Activated CD4-positive, alpha-beta T cell treated with anti-CD3 and anti-CD28 coated beads for 24 hours (primary cell): ENCODE results near the gene HBA1.
"Not testable (repeated sequence)": the region's sequence is repeated elsewhere in the genome, so short reads cannot be mapped to it uniquely, and the experiment has no call there.

ENCODE experiments used
- DNase-seq, 2 donors: peaks; one replicate each; pipeline ENCODE4 v3.0.0-alpha.2; 2020; ENCODE audit warnings: low read depth in 2 of 2

The HBA1 gene

DNA sequence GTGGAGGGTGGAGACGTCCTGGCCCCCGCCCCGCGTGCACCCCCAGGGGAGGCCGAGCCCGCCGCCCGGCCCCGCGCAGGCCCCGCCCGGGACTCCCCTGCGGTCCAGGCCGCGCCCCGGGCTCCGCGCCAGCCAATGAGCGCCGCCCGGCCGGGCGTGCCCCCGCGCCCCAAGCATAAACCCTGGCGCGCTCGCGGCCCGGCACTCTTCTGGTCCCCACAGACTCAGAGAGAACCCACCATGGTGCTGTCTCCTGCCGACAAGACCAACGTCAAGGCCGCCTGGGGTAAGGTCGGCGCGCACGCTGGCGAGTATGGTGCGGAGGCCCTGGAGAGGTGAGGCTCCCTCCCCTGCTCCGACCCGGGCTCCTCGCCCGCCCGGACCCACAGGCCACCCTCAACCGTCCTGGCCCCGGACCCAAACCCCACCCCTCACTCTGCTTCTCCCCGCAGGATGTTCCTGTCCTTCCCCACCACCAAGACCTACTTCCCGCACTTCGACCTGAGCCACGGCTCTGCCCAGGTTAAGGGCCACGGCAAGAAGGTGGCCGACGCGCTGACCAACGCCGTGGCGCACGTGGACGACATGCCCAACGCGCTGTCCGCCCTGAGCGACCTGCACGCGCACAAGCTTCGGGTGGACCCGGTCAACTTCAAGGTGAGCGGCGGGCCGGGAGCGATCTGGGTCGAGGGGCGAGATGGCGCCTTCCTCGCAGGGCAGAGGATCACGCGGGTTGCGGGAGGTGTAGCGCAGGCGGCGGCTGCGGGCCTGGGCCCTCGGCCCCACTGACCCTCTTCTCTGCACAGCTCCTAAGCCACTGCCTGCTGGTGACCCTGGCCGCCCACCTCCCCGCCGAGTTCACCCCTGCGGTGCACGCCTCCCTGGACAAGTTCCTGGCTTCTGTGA is at the start of gene HBA1:
TSS of gene HBA1 (plus strand) at position 204 of the 906 bp plus-strand sequence. CDS start at position 241, 37 bp downstream.
- DNase-seq: not testable (repeated sequence)

DNA sequence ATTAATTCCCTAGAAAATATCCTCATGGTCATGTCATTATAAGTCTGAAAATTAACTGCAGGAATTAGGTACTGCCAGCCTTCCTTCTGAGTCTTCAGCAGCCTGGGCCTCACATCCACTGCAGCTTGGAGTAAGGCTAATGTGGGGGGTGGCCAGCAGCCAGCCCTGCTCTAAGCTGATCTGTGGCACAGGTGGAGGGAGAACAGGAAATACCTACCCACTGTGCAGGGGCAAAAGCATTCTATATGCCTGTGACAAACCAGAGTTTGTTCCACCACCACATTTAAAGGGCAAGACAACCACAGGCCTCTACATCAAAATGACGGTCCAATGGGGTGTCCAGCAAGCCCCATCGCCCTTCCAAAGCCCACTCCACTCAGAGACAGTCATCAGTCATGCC is 47.4 kb upstream of the HBA1 start:
- DNase-seq: no peak

DNA sequence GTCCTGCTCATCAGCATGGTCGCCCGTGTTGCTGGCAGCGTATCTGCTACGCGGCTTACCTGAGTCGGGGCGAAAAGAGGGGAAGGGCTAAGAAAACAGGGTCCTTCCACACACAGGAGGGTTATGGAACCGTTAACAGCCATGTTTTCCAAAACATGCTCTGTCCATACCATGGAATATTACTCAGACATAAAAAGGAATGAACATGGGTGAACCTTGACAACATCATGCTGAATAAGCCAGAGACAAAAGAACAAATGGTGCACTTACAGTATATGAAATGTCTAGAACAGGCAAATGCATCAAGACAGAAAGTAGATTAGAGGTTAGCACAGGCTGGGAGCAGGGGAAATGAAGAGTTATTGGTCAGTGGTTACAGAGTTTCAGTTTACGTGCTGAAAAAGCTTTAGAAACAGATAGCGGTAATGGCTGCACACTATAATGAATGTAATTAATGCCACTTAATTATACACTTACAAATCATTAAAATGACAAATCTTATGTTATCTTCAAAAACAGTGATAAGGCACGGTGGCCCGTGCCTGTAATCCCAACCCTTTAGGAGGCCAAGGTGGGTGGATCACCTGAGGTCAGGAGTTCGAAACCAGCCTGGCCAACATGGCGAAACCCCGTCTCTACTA is 45.8 kb upstream of the HBA1 start:
- DNase-seq: no peak

DNA sequence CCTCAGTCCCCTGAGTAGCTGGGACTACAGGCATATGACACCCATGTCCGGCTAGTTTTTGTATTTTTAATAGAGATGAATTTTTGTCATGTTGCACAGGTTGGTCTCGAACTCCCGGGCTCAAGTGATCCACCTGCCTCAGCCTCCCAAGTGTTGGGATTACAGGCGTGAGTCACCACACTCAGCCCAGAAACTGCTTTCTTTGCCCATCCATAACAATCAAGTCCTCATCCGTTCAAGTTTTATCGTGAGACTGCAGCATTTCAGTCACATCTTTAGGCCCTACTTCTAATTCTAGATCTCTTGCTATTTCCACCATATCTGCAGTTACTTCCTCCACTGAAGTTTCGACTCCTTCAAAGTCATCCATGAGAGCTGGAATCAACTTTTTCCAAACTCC is 44.4 kb upstream of the HBA1 start:
- DNase-seq: no peak

GRCh38 chr16:133716-134115 is 42.8 kb upstream of the HBA1 start:
- no peak for DNase-seq

GRCh38 chr16:138049-138417 is 38.4 kb upstream of the HBA1 start:
- DNase-seq: peak in 1 of 2 donors; percentile 12

- no peak for DNase-seq
These were observed 36.2 kb upstream of the HBA1 start for GRCh38 chr16:140175-140857.

- DNase-seq: no peak
These were observed 34.0 kb upstream of the HBA1 start for GRCh38 chr16:142405-142967.

DNA sequence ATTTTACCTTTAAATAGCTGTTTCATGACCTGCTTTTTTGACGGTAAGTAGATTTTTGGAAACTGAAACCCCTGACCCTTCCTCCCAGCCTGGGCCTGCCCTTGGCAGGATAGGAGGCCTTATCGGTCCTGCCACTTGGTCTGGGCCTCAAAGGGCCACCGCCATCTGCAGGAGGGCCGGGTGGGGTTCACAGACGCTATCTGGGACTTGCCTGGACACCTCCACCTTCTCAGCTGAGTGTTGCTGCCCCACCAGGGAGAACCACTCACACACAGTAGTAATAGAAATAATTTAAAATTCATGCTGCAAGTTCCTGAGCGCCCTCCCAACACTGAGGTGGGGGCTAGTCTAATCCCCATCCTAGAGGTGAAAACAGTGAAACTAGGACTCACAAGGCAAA is 33.4 kb upstream of the HBA1 start:
- DNase-seq: no peak

DNA sequence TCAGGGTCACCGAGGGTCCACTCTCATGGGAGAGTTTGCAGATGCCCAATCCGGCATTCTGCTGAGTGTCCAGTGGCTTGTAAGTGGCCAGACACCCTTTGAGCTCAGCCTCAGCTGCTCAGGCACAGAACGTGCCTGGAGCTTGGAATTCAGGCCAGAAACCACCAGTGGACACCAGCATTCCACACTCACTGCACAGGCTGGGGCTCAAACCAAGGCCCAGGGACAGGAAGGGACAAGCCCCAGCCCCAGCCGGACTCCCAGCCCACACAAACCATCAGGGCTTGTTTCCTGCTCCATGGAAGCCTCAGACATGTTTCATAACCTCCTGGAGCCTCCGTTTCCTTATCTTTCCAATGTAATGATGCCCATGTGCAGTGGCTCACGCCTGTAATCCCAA is 33.0 kb upstream of the HBA1 start:
- DNase-seq: no peak

DNA sequence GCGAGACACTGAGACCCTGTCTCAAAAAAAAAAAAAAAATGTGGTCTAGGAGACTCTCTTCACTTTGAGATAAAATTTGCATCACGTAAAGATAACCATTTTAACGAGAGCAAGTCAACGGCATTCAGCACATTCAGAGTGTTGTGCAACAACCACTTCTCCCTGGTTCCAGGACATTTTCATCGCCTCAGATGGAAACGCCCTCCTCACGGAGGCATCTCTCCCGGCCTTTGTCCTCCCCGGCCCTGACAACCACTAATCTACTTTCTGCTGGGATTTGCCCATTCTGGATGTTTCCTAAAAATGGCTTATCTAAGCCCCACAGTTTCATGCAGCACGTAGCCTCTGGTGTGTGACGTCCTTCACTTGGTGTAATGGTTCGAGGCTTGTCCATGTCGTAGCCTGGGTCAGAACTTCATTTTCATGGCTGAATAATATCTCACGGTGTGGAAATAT is 31.7 kb upstream of the HBA1 start:
- DNase-seq: no peak

- DNase-seq: no peak
These were observed 29.8 kb upstream of the HBA1 start for GRCh38 chr16:146646-147045.

GRCh38 chr16:149024-149660 is 27.3 kb upstream of the HBA1 start:
- no peak for DNase-seq

DNA sequence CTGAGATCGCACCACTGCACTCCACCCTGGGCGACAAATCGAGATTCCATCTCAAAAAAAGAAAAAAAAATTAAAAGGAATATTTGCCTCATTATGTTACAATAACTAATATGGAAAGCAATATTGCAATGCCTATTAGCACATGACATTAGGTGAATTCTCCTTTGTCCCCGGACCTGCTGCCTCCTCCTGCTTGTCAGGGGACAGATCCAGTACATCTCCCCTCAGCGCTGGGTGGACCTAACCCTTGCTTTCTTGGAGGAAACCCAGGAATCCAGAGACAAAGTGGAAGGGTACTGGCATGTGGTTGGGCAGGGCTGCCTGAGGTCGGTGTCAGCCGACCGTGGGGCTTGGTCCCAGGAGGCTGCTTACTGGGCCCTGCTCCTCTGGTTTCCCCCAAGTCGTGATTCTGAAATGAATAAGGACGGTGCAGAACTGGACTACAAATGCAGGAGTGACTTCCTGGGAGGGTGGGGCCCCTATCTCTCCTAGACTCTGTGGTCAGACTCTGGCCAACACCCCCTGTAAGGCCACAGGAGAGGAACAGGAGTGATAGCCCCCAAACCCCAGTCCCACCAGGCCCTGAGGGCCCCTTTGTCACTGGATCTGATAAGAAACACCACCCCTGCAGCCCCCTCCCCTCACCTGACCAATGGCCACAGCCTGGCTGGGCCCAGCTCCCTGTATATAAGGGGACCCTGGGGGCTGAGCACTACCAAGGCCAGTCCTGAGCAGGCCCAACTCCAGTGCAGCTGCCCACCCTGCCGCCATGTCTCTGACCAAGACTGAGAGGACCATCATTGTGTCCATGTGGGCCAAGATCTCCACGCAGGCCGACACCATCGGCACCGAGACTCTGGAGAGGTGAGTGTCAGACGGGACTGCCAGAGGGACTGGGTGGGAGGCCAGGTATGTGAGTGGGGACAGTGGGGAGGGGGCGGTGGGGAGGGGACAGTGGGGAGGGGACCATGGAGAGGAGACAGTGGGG is 24.0 kb upstream of the HBA1 start, which contains the start of gene HBZ:
TSS of gene HBZ (plus strand) at position 504 of the 988 bp plus-strand sequence. CDS start at position 770, 266 bp downstream.
- DNase-seq: no peak

DNA sequence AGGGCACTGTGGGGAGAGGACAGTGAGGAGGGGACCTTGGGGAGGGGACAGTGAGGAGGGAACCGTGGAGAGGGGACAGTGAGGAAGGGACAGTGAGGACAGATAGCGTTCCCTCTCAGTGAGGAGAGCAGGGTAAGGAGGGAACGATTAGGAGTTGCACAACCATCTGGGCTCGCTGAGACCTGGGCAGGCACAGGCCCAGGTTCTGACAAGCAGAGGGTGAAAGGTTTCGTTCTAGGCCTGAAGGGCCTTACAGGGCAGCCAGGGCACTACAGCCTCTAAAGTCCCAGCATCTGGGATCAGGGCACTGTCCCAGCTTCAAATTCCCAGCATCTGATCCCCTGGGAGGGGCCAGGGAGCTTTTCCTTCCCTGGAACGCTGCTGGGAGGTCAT is 23.4 kb upstream of the HBA1 start:
- not testable (repeated sequence) for DNase-seq

DNA sequence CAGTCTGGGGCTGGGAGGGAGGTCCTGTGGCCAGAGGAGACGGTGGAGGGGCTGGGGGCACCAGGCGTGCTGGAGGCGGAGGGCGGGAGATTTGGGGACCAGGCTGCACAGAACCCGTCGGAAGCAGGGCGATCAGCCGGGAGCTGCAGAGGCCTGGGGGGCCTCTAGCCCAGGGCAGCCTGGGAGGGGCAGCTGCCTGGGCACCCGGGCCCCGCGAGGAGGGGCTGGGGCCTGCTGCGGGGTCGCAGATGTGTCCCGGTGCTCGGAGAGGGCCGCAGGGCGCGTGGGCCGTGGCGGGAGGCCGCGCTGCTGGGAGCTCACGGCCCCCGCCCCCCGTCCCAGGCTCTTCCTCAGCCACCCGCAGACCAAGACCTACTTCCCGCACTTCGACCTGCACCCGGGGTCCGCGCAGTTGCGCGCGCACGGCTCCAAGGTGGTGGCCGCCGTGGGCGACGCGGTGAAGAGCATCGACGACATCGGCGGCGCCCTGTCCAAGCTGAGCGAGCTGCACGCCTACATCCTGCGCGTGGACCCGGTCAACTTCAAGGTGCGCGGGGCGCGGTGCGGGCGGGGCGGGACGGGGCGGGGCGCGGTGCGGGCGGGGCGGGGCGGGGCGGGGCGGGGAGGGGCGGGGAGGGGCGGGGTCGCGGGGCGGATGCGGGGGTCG is 22.8 kb upstream of the HBA1 start:
- DNase-seq: not testable (repeated sequence)

DNA sequence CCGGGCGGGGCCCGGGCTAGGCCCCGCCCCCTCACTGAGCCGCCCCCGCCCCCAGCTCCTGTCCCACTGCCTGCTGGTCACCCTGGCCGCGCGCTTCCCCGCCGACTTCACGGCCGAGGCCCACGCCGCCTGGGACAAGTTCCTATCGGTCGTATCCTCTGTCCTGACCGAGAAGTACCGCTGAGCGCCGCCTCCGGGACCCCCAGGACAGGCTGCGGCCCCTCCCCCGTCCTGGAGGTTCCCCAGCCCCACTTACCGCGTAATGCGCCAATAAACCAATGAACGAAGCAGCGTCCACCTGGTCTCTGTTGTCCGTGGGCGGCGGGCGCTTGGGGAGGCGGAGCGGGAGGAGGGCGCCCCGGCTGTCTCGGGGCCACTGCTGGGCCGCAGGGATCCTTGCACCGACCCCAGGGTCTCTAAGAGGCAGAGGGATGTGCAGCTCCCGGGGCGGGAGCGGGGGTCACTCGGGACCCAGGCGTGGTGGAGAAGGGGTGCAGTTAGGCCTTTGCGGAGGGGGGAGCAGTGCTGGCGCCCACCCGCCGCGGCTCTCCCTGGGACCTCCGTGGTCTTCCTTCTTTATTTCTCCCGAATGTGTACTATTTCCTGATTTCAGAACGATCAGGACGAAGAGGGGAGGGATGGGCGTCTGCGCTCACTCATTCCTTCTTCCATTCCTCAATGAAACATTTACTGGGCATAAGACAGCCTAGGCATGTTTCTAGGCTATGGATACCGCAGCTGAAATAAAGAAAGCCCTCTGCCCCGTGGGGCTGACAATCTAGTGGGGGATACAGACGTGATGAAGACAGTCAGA is 22.1 kb upstream of the HBA1 start:
- DNase-seq: no peak

GRCh38 chr16:155031-155398 is 21.5 kb upstream of the HBA1 start:
- no peak for DNase-seq
